ENCODE results near the gene PCLO.

PCLO gene

GRCh38 chr7:82865856-82866255, 296.8 kb downstream of the PCLO start:
- H3K4me3 ChIP-seq (replicated peaks; ENCODE audit: low read depth, low read length): no peak overlapping the region
- no peak for TF ChIP-seq CTCF (IDR thresholded peaks at IDR 0.05; ENCODE audit: low read depth, low read length, missing control alignments)
- no peak for DNase-seq (ENCODE audit: extremely low read depth, low read depth)

- no peak overlapping the region for H3K4me3 ChIP-seq (replicated peaks; ENCODE audit: low read depth, low read length)
- no peak for DNase-seq (ENCODE audit: extremely low read depth, low read depth)
- no peak for TF ChIP-seq CTCF (IDR thresholded peaks at IDR 0.05; ENCODE audit: low read depth, low read length, missing control alignments)
Measured at GRCh38 chr7:82859106-82859850, 303.4 kb downstream of the PCLO start.

GRCh38 chr7:82851121-82851520, 311.6 kb downstream of the PCLO start:
- no peak for DNase-seq (ENCODE audit: extremely low read depth, low read depth)
- no peak overlapping the region for H3K4me3 ChIP-seq (replicated peaks; ENCODE audit: low read depth, low read length)
- TF ChIP-seq CTCF (IDR thresholded peaks at IDR 0.05; ENCODE audit: low read depth, low read length, missing control alignments): no peak

GRCh38 chr7:82841828-82842227, 320.9 kb downstream of the PCLO start:
- no peak for DNase-seq (ENCODE audit: extremely low read depth, low read depth)
- TF ChIP-seq CTCF (IDR thresholded peaks at IDR 0.05; ENCODE audit: low read depth, low read length, missing control alignments): no peak
- no peak overlapping the region for H3K4me3 ChIP-seq (replicated peaks; ENCODE audit: low read depth, low read length)

GRCh38 chr7:82840061-82840460, 322.6 kb downstream of the PCLO start:
- no peak for TF ChIP-seq CTCF (IDR thresholded peaks at IDR 0.05; ENCODE audit: low read depth, low read length, missing control alignments)
- DNase-seq (ENCODE audit: extremely low read depth, low read depth): no peak
- no peak overlapping the region for H3K4me3 ChIP-seq (replicated peaks; ENCODE audit: low read depth, low read length)

- no peak for DNase-seq (ENCODE audit: extremely low read depth, low read depth)
- no peak overlapping the region for H3K4me3 ChIP-seq (replicated peaks; ENCODE audit: low read depth, low read length)
- TF ChIP-seq CTCF (IDR thresholded peaks at IDR 0.05; ENCODE audit: low read depth, low read length, missing control alignments): no peak
Measured at GRCh38 chr7:82839555-82839954, 323.1 kb downstream of the PCLO start.

- TF ChIP-seq CTCF (IDR thresholded peaks at IDR 0.05; ENCODE audit: low read depth, low read length, missing control alignments): no peak
- H3K4me3 ChIP-seq (replicated peaks; ENCODE audit: low read depth, low read length): no peak overlapping the region
- DNase-seq (ENCODE audit: extremely low read depth, low read depth): no peak
Measured at GRCh38 chr7:82839063-82839462, 323.6 kb downstream of the PCLO start.

Data from HFF-Myc (cell line).